Measurements from ENCODE around the gene NAXD.
A peak's percentile ranks its signal among the peaks of the same experiment; 100 is the strongest.

The NAXD gene

GRCh38 chr13:110637747-110638146, 22.4 kb downstream of the NAXD start:
- DNase-seq, result no peak
- H3K36me3 ChIP-seq (replicated peaks), result peaks cover 54% of the 10 kb centered on the region
- TF ChIP-seq CTCF (IDR thresholded peaks at IDR 0.05; ENCODE audit: low read depth, low read length, missing control alignments), result no peak
- in situ Hi-C loops (cut with HindIII; ENCODE audit: low pct_ligation_motif_present, low sequenced_read_pairs), result no loop called here
- no peak overlapping the region for H3K4me3 ChIP-seq (ENCODE audit: low read depth, low read length)
- H3K27me3 ChIP-seq (replicated peaks), result no peaks in the 10 kb centered on the region
- H3K27ac ChIP-seq, result no peak overlapping the region

GRCh38 chr13:110638257-110638656, 22.9 kb downstream of the NAXD start:
- H3K36me3 ChIP-seq (replicated peaks), result peaks cover 55% of the 10 kb centered on the region
- no peak overlapping the region for H3K27ac ChIP-seq
- no peaks in the 10 kb centered on the region for H3K27me3 ChIP-seq (replicated peaks)
- in situ Hi-C loops (cut with HindIII; ENCODE audit: low pct_ligation_motif_present, low sequenced_read_pairs), result no loop called here
- no peak overlapping the region for H3K4me3 ChIP-seq (ENCODE audit: low read depth, low read length)
- no peak for DNase-seq
- TF ChIP-seq CTCF (IDR thresholded peaks at IDR 0.05; ENCODE audit: low read depth, low read length, missing control alignments), result no peak

GRCh38 chr13:110638814-110639806, 23.8 kb downstream of the NAXD start:
- no peak for TF ChIP-seq CTCF (IDR thresholded peaks at IDR 0.05; ENCODE audit: low read depth, low read length, missing control alignments)
- in situ Hi-C loops (cut with HindIII; ENCODE audit: low pct_ligation_motif_present, low sequenced_read_pairs), result no loop called here

GRCh38 chr13:110639935-110640334, 24.6 kb downstream of the NAXD start:
- Histone ChIP-seq H3K4me3 (ENCODE audit: low read depth, low read length) (no peak overlapping the region), H3K27me3 (replicated peaks) (no peaks in the 10 kb centered on the region), H3K27ac (no peak overlapping the region), H3K36me3 (replicated peaks) (peaks cover 54% of the 10 kb centered on the region)
- in situ Hi-C loops (cut with HindIII; ENCODE audit: low pct_ligation_motif_present, low sequenced_read_pairs), result no loop called here
- no peak for TF ChIP-seq CTCF (IDR thresholded peaks at IDR 0.05; ENCODE audit: low read depth, low read length, missing control alignments)
- DNase-seq, result no peak

More at GRCh38 chr13:110638814-110639806, 23.8 kb downstream of the NAXD start:
- H3K4me3 ChIP-seq (ENCODE audit: low read depth, low read length), result no peak overlapping the region
- no peak for DNase-seq
- no peaks in the 10 kb centered on the region for H3K27me3 ChIP-seq (replicated peaks)
- H3K36me3 ChIP-seq (replicated peaks), result peaks cover 57% of the 10 kb centered on the region
- no peak overlapping the region for H3K27ac ChIP-seq

GRCh38 chr13:110640591-110641029, 25.3 kb downstream of the NAXD start:
- Histone ChIP-seq H3K27me3 (replicated peaks) (no peaks in the 10 kb centered on the region), H3K27ac (no peak overlapping the region), H3K36me3 (replicated peaks) (peaks cover 47% of the 10 kb centered on the region), H3K4me3 (ENCODE audit: low read depth, low read length) (no peak overlapping the region)
- peak; percentile 17 for DNase-seq
- TF ChIP-seq CTCF (IDR thresholded peaks at IDR 0.05; ENCODE audit: low read depth, low read length, missing control alignments), result no peak
- in situ Hi-C loops (cut with HindIII; ENCODE audit: low pct_ligation_motif_present, low sequenced_read_pairs), result no loop called here
